ENCODE measurements around the gene S1PR1. TPM values are rescaled to one million over a fixed set of nuclear protein-coding genes. Genes with fewer than 3 reads are reported as not detected.

S1PR1 gene
- total RNA-seq, 1 experiment from 2014 or later, result 1.1 TPM

DNA sequence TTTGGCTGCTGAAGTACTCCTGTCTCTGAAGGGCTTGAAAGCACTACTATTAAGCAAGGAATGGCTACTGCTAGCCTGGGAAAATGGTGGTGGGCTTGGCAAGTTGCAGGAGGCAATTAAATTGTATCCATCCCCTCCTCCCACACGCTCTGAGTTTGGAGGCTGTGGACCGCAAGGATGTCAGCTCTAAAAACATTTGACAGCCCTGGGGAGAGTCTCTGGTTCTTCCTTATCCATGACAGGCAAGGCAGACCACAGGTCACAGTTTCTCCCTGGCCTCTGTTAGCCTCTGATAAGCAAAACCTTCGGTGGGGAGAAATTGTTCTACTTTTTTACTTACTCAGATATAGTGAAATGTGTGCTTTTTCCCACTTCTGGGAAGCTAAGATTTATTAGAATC, 46.6 kb downstream of the S1PR1 start:
- no peaks in the 10 kb centered on the region for H3K27me3 ChIP-seq (replicated peaks; ENCODE audit: insufficient read depth, low read depth, low read length, poor library complexity)
- H3K9me3 ChIP-seq (ENCODE audit: low read depth, low read length, poor library complexity, severe bottlenecking), result no peaks in the 10 kb centered on the region
- ChIA-PET CTCF (no interaction called here), POLR2A (ENCODE audit: low non-redundant PET) (no interaction called here)
- no peak overlapping the region for H3K4me3 ChIP-seq (ENCODE audit: low read depth, low read length, poor library complexity, severe bottlenecking)
- BruUV-seq (replicated peaks), result no TSS peak
- H3K27ac ChIP-seq (ENCODE audit: low read depth, low read length, poor library complexity, severe bottlenecking), result no peak overlapping the region
- DNase-seq (ENCODE audit: low spot score), result no peak
- intact Hi-C loops (cut with micrococcal nuclease; ENCODE audit: unreplicated experiment), result loop anchor here (10.0 kb wide), 1 partner anchor 819 kb away; no protein-coding TSS in a partner anchor
- no peaks in the 10 kb centered on the region for H3K36me3 ChIP-seq (ENCODE audit: insufficient read depth, low read length, poor library complexity, severe bottlenecking)
- H3K4me1 ChIP-seq (ENCODE audit: insufficient read depth, low read length, poor library complexity, severe bottlenecking), result no peaks in the 10 kb centered on the region
- TF ChIP-seq EZH2 (IDR thresholded peaks at IDR 0.05; ENCODE audit: borderline replicate concordance, low read depth, low read length, poor library complexity, severe bottlenecking), result no peak

DNA sequence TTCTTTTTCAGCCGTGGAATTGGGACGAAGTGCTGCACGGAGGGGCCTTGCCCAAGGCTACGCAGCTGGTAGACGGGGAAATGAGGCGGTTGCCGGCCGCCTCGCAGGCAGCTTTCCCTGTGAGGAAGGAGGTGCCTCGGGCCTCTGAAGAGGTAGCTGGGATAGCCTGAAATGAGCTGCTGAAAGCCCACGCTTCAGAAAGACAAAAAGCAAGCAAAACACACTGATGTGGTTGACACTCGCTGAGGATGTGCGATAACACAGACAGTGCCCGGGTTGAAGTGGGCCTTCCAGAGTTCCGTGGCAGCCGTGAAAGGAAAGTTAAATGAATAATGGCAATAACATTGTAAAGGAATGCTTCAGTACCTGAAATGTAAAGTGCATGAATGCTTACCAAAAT, 47.2 kb downstream of the S1PR1 start:
- DNase-seq (ENCODE audit: low spot score), result no peak
- Histone ChIP-seq H3K4me1 (ENCODE audit: insufficient read depth, low read length, poor library complexity, severe bottlenecking) (no peaks in the 10 kb centered on the region), H3K27me3 (replicated peaks; ENCODE audit: insufficient read depth, low read depth, low read length, poor library complexity) (no peaks in the 10 kb centered on the region), H3K4me3 (ENCODE audit: low read depth, low read length, poor library complexity, severe bottlenecking) (no peak overlapping the region), H3K9me3 (ENCODE audit: low read depth, low read length, poor library complexity, severe bottlenecking) (no peaks in the 10 kb centered on the region), H3K27ac (ENCODE audit: low read depth, low read length, poor library complexity, severe bottlenecking) (no peak overlapping the region), H3K36me3 (ENCODE audit: insufficient read depth, low read length, poor library complexity, severe bottlenecking) (no peaks in the 10 kb centered on the region)
- POLR2A ChIA-PET (ENCODE audit: low non-redundant PET), result no interaction called here
- intact Hi-C loops (cut with micrococcal nuclease; ENCODE audit: unreplicated experiment), result loop anchor here (10.0 kb wide), 1 partner anchor 819 kb away; no protein-coding TSS in a partner anchor
- no TSS peak for BruUV-seq (replicated peaks)
- TF ChIP-seq, protein P1, sequence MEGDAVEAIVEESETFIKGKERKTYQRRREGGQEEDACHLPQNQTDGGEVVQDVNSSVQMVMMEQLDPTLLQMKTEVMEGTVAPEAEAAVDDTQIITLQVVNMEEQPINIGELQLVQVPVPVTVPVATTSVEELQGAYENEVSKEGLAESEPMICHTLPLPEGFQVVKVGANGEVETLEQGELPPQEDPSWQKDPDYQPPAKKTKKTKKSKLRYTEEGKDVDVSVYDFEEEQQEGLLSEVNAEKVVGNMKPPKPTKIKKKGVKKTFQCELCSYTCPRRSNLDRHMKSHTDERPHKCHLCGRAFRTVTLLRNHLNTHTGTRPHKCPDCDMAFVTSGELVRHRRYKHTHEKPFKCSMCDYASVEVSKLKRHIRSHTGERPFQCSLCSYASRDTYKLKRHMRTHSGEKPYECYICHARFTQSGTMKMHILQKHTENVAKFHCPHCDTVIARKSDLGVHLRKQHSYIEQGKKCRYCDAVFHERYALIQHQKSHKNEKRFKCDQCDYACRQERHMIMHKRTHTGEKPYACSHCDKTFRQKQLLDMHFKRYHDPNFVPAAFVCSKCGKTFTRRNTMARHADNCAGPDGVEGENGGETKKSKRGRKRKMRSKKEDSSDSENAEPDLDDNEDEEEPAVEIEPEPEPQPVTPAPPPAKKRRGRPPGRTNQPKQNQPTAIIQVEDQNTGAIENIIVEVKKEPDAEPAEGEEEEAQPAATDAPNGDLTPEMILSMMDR (conservative IDR thresholded peaks at IDR 0.05; ENCODE audit: low read depth, low read length), result no peak
- no peak for TF ChIP-seq EZH2 (IDR thresholded peaks at IDR 0.05; ENCODE audit: borderline replicate concordance, low read depth, low read length, poor library complexity, severe bottlenecking)
- CTCF ChIA-PET, result no interaction called here

DNA sequence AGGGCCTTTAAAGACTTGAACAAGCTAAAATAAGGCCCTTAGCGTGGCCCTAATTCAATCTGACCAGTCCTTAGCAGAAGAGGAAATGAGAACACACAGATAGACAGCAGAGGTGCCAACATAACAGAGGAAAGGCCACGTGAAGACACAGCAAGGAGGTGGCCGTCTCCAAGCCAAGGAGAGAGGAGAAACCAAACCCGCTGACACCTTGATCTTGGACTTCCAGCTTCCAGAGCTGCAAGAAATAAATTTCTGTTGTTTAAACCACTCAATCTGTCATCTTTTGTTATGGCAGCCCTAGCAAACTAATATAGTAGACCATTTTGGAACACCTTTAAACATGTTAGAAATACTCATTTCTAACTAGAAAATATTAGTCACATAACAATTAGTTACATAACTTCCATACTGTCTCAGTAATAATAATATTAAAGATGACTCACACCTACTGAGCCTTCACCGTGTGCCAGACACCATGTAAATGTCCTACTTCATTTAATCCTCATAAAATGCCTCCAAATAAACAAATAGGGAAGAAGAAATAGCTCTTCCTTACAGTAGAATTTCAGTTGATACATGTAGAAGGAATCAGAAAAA, 47.9 kb downstream of the S1PR1 start:
- no peaks in the 10 kb centered on the region for H3K9me3 ChIP-seq (ENCODE audit: low read depth, low read length, poor library complexity, severe bottlenecking)
- TF ChIP-seq, protein P1 (conservative IDR thresholded peaks at IDR 0.05; ENCODE audit: low read depth, low read length), result no peak
- TF ChIP-seq EZH2 (IDR thresholded peaks at IDR 0.05; ENCODE audit: borderline replicate concordance, low read depth, low read length, poor library complexity, severe bottlenecking), result no peak
- H3K27ac ChIP-seq (ENCODE audit: low read depth, low read length, poor library complexity, severe bottlenecking), result no peak overlapping the region
- H3K4me1 ChIP-seq (ENCODE audit: insufficient read depth, low read length, poor library complexity, severe bottlenecking), result no peaks in the 10 kb centered on the region
- no peaks in the 10 kb centered on the region for H3K36me3 ChIP-seq (ENCODE audit: insufficient read depth, low read length, poor library complexity, severe bottlenecking)
- intact Hi-C loops (cut with micrococcal nuclease; ENCODE audit: unreplicated experiment), result loop anchor here (10.0 kb wide), 1 partner anchor 820 kb away; no protein-coding TSS in a partner anchor
- no peak overlapping the region for H3K4me3 ChIP-seq (ENCODE audit: low read depth, low read length, poor library complexity, severe bottlenecking)
- ChIA-PET POLR2A (ENCODE audit: low non-redundant PET) (no interaction called here), CTCF (no interaction called here)
- H3K27me3 ChIP-seq (replicated peaks; ENCODE audit: insufficient read depth, low read depth, low read length, poor library complexity), result no peaks in the 10 kb centered on the region
- BruUV-seq (replicated peaks), result no TSS peak
- no peak for DNase-seq (ENCODE audit: low spot score)

Measured in A673 (cell line).